Left lung (tissue), 10 donors: Measurements from ENCODE around the gene CARS1. TPM values are rescaled to one million over a fixed set of nuclear protein-coding genes. Genes with fewer than 3 reads are reported as not detected.

ENCODE experiments used
- ATAC-seq: fragments of 200-7000 bp; cut with Tn5 transposase; one replicate; pipeline ENCODE4 v1.9.1; 2020; ENCODE audit warnings: moderate library complexity
- DNase-seq, 4 donors: peaks; one replicate each; pipeline ENCODE4 v3.0.0-alpha.2; 2013 to 2020
- H3K27ac ChIP-seq, 2 donors: fragments of 200-600 bp; sonication (generic) in 1 of 2; one replicate each; pipeline versions ENCODE4 v1.5.0 to v1.8.0; 2020 to 2021
- H3K27me3 ChIP-seq, 2 donors: fragments of 200-600 bp; sonication (generic) in 1 of 2; one replicate each; pipeline versions ENCODE4 v1.5.0 to v1.8.0; 2020 to 2021
- H3K36me3 ChIP-seq, 2 donors: fragments of 200-600 bp; sonication (generic) in 1 of 2; one replicate each; pipeline versions ENCODE4 v1.5.0 to v1.8.0; 2020 to 2021
- H3K4me1 ChIP-seq, 2 donors: fragments of 200-600 bp; one replicate each; pipeline ENCODE4 v1.8.0; 2021
- H3K4me3 ChIP-seq, 2 donors: fragments of 200-600 bp; sonication (generic) in 1 of 2; one replicate each; pipeline versions ENCODE4 v1.5.0 to v1.8.0; 2020 to 2021; ENCODE audit warnings: mild to moderate bottlenecking in 1 of 2
- H3K9me3 ChIP-seq, 2 donors: fragments of 200-600 bp; sonication (generic) in 1 of 2; one replicate each; pipeline versions ENCODE4 v1.5.0 to v1.8.0; 2020 to 2021
- intact Hi-C, 2 donors: fragments of 100-400 bp; cut with DNase I; formaldehyde crosslinking; loops; one replicate each; pipeline versions ENCODE4 v1.11.2 to v1.14.2; 2022
- polyA plus RNA-seq, 6 donors: library from polyadenylated mRNA; unstranded; fragments of 120-200 nt; gene quantifications; one replicate each; pipeline ENCODE4 v1.2.1, GENCODE V29; 2013; ENCODE audit not compliant: insufficient read length in 6 of 6
- total RNA-seq, 2 donors: library from RNA; stranded (reverse); fragmentation: NEBNext Ultra II Directional; extraction: Animal tissue kit (Norgen Biotek cat#: 25700); gene quantifications; one replicate each; pipeline ENCODE4 v1.2.1, GENCODE V29; 2021
- TF ChIP-seq, protein P1 (sequence below), 2 donors: fragments of 200-600 bp; sonication (generic) in 1 of 2; IDR thresholded peaks; one replicate each; pipeline versions ENCODE4 v1.5.0 to v1.8.0; 2021; ENCODE audit warnings: antibody characterized with exemption in 2 of 2
- donor health status: DM: no; HTN: yes; CAD: no.
- donor health status: DM: no; HTN: no; CAD: no.

The CARS1 gene
- total and polyA plus RNA-seq, 8 donors: 28.3 to 49.9 (median 31.4) TPM

DNA sequence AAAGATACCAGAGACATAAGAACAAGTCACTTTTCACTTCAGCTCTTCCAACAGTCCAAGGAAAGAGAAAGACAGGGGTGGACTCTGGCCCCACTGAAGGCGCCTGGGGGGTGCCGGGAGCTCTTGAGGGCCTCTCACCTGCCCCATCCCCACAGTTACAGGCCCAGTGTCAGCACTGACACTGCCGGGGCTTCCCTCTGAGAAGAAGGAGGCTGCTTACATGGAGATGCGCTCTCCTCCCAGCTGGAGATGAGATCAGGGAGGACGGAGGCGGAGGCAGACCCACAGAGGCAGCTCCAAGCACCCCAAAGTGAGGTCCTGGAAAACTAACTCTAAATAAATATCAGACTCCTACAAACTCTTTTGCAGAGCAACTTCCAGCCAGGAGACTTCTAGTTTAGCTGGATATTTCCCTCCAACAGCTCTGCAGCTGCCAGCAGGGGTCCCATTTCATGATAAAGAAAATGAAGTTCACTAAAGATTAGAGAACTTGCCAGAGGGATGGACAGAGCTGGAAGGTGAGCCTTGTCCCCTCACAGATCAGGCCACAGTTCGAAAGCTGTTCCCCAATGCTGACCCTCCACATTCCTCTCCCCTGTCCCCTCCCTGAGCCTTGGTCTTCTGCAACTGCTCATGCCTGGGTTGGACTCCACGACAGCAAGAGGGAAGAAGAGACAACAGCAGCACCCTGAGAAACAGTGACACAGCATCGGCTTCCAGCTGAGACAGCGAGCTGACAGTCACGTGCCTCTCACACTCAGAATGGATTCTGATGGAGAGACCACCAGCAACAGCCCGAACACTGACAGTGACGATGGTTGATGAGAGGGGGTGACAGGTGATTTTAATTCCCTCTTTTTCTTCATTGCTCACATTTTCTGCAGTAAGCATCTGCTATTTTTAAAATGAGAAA lies 5.8 kb downstream of the CARS1 start:
- no peak overlapping the region for H3K4me3 ChIP-seq
- TF ChIP-seq, protein P1, sequence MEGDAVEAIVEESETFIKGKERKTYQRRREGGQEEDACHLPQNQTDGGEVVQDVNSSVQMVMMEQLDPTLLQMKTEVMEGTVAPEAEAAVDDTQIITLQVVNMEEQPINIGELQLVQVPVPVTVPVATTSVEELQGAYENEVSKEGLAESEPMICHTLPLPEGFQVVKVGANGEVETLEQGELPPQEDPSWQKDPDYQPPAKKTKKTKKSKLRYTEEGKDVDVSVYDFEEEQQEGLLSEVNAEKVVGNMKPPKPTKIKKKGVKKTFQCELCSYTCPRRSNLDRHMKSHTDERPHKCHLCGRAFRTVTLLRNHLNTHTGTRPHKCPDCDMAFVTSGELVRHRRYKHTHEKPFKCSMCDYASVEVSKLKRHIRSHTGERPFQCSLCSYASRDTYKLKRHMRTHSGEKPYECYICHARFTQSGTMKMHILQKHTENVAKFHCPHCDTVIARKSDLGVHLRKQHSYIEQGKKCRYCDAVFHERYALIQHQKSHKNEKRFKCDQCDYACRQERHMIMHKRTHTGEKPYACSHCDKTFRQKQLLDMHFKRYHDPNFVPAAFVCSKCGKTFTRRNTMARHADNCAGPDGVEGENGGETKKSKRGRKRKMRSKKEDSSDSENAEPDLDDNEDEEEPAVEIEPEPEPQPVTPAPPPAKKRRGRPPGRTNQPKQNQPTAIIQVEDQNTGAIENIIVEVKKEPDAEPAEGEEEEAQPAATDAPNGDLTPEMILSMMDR (IDR thresholded peaks at IDR 0.05): no peak
- no peaks in the 10 kb centered on the region for H3K9me3 ChIP-seq
- peaks cover 0 to 40% of the 10 kb centered on the region in 2 donors for H3K36me3 ChIP-seq
- DNase-seq (peak in 1 of 4 donors; percentile 9), ATAC-seq (no peak)
- no peaks in the 10 kb centered on the region for H3K27me3 ChIP-seq
- H3K4me1 ChIP-seq: peaks cover 5 to 64% of the 10 kb centered on the region in 2 donors
- H3K27ac ChIP-seq: peak overlapping the region in 1 of 2 donors; percentile 8
- intact Hi-C loops: no loop called here

DNA sequence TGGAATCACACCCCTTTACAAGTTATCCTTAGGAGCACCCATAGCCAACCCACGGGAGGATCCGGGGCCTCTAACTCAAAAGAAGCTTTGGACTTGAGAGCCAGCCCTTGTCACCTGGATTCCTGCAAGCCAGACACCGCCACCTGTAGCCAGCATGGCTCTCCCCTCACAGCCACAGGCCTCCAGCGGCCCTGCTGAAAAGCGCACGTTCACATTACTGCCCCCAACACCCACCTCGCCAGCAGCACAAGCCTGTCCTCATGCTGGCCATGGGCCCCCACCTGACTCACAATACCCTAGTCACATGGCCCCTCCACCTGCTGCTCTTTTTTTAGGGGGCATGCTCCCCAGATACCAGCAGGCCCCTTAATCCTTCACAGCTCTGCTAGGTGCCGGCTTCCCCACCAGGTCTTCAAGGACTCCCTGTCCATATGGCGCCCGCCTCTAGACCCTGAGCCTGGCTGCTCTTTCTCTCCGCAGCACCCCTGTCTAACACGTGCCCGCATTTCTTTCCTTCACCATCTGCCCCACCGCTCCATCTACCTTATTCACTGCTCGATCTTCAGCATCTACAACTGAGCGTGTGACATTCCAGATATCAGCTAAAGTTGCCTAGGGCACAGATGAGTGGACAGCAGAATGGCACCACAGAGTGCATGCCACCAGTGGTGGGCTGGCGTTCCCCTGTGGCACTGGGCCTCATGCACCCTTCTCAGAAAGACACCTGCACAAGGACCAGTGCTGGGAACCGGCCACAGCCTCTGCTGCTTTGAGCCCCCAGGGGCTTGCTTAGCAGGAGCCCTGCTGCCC lies 6.6 kb downstream of the CARS1 start:
- intact Hi-C loops: no loop called here
- Histone ChIP-seq H3K27ac (no peak overlapping the region), H3K4me1 (peaks cover 5 to 56% of the 10 kb centered on the region in 2 donors), H3K9me3 (no peaks in the 10 kb centered on the region), H3K27me3 (no peaks in the 10 kb centered on the region), H3K36me3 (peaks cover 0 to 49% of the 10 kb centered on the region in 2 donors), H3K4me3 (no peak overlapping the region)
- DNase-seq (no peak), ATAC-seq (no peak)
- TF ChIP-seq, protein P1 (IDR thresholded peaks at IDR 0.05): no peak

DNA sequence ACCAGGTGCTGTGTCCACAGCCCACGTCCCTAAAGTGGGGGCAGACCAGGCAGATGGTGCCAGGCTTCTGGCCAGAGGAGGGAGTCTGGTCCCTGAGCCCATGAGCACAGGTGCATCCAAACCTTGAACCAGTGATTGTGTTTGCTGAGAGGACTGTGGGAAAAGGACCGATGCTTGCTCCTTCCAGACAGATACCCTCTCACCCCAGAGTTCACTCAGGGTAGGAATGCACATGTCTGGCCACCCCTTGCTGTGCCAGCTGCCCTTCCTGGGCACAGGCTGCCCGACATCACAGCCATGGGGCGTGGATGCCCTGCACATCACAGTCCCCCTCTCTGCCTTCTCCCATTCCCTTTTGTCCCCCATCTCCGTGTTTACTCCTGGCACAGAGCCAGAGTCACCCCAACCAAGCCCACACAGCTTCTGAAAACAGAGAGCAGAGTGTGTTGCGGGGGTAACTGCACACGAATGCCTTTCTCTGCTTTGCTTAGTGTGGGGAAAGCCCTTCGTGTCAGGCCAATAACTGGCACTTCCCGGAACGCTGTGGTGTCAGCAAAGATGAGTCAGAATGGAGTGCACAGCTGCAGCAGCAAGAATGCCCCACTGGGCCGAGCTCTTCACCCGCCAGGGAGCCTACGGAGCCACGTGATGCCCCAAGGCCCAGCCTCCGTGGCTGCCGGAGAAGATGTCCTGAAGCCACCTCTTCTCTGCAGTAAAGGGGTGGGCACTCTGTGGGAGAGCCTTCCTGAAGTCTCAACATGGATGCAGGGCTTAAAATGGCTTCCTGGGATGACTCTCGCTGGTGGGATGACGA lies 7.6 kb downstream of the CARS1 start:
- Histone ChIP-seq H3K27ac (peak overlapping the region in 1 of 2 donors; percentile 64), H3K36me3 (peaks cover 0 to 57% of the 10 kb centered on the region in 2 donors), H3K4me1 (peaks cover 5 to 46% of the 10 kb centered on the region in 2 donors), H3K27me3 (no peaks in the 10 kb centered on the region), H3K9me3 (no peaks in the 10 kb centered on the region), H3K4me3 (no peak overlapping the region)
- TF ChIP-seq, protein P1 (IDR thresholded peaks at IDR 0.05): peak in 1 of 2 donors; percentile 18
- DNase-seq (peak in 2 of 4 donors; percentile 80 to 87), ATAC-seq (peak; percentile 90)
- intact Hi-C loops: no loop called here

DNA sequence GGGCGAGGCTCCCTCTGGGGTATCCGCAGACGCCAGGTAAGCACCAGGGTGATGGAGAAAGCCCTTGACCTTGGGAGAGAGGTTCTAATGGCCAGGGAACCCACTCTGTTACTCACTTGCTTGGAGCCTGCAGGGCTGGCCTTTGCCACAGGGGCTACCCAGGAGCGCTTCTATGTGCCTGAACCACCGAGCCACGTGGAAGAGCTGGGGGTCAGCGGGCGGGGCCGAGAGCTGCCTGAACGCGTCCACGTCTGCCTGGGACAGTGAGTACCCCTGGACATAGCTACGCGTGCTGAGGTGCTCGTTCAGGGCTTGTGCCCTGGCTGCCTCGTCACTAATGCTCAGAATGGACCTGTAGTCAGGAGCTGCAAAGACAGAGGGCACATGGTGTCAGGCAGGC lies 9.6 kb downstream of the CARS1 start:
- TF ChIP-seq, protein P1 (IDR thresholded peaks at IDR 0.05): no peak
- Histone ChIP-seq H3K27ac (no peak overlapping the region), H3K4me1 (peaks cover 18 to 41% of the 10 kb centered on the region in 2 donors), H3K36me3 (peaks cover 0 to 52% of the 10 kb centered on the region in 2 donors), H3K9me3 (no peaks in the 10 kb centered on the region), H3K4me3 (no peak overlapping the region), H3K27me3 (no peaks in the 10 kb centered on the region)
- intact Hi-C loops: no loop called here
- DNase-seq (no peak), ATAC-seq (no peak)
